Chondrocyte (in vitro differentiated cells): ENCODE measurements around the gene ZDHHC5. TPM values are rescaled to one million over a fixed set of nuclear protein-coding genes. Genes with fewer than 3 reads are reported as not detected.

Experiments
- DNase-seq: peaks from one replicate; pipeline ENCODE4 v3.0.0; 2021; ENCODE audit warnings: mixed read lengths, low spot score
- H3K27ac Mint-ChIP-seq: one replicate; pipeline ENCODE4 v1.8.0; 2021; ENCODE audit warnings: mild to moderate bottlenecking, moderate library complexity, mixed read lengths; ENCODE audit not compliant: unreplicated experiment
- H3K27me3 Mint-ChIP-seq: 2 replicates; pipeline ENCODE4 v1.8.0; 2021; ENCODE audit warnings: low read depth, mixed read lengths
- H3K36me3 Mint-ChIP-seq: 2 replicates; pipeline ENCODE4 v1.8.0; 2021; ENCODE audit warnings: low read depth, mixed read lengths
- H3K4me1 Mint-ChIP-seq: 2 replicates; pipeline ENCODE4 v1.8.0; 2021; ENCODE audit warnings: low read depth, mild to moderate bottlenecking, mixed read lengths
- H3K4me3 Mint-ChIP-seq: one replicate; pipeline ENCODE4 v1.8.0; 2021; ENCODE audit warnings: mild to moderate bottlenecking, moderate library complexity, mixed read lengths; ENCODE audit not compliant: unreplicated experiment
- H3K9me3 Mint-ChIP-seq: 2 replicates; pipeline ENCODE4 v1.8.0; 2021; ENCODE audit warnings: low read depth, mixed read lengths
- CTCF ChIP-seq: fragments of 200-600 bp; sonication (generic); IDR thresholded peaks from 2 replicates; pipeline ENCODE4 v1.5.0; 2021; ENCODE audit warnings: antibody characterized with exemption, mild to moderate bottlenecking, moderate library complexity
- total RNA-seq: library from RNA; stranded (reverse); gene quantifications from 3 replicates; pipeline ENCODE4 v1.2.1, GENCODE V29; 2021

Gene ZDHHC5
- total RNA-seq, 1 donor from 2014 or later, result 57.4 TPM

- H3K27me3 Mint-ChIP-seq, result no peaks in the 10 kb centered on the region
- DNase-seq, result no peak
- no peak for TF ChIP-seq CTCF
- H3K27ac Mint-ChIP-seq, result no peak overlapping the region
- peaks cover 7% of the 10 kb centered on the region for H3K36me3 Mint-ChIP-seq
- H3K4me1 Mint-ChIP-seq, result peaks cover 4% of the 10 kb centered on the region
- no peaks in the 10 kb centered on the region for H3K9me3 Mint-ChIP-seq
- no peak overlapping the region for H3K4me3 Mint-ChIP-seq
Observed at GRCh38 chr11:57735619-57736298, 67.8 kb downstream of the ZDHHC5 start.

- peak; percentile 99 for DNase-seq
- no peaks in the 10 kb centered on the region for H3K27me3 Mint-ChIP-seq
- H3K36me3 Mint-ChIP-seq, result peaks cover 19% of the 10 kb centered on the region
- TF ChIP-seq CTCF, result no peak
- peak within 1 kb of the TSS; percentile 99 for H3K4me3 Mint-ChIP-seq
- H3K27ac Mint-ChIP-seq, result peak within 1 kb of the TSS; percentile 97
- no peaks in the 10 kb centered on the region for H3K9me3 Mint-ChIP-seq
- peaks cover 19% of the 10 kb centered on the region for H3K4me1 Mint-ChIP-seq
Observed at GRCh38 chr11:57741132-57742086, 73.5 kb downstream of the ZDHHC5 start, which contains the start of gene SELENOH. Gene SELENOH, plus strand, starts transcription at chr11:57741491. Its CDS starts 105 bp downstream, at chr11:57741596.

- Mint-ChIP-seq H3K4me3 (peak overlapping the region; percentile 99), H3K27ac (peak overlapping the region; percentile 97), H3K27me3 (no peaks in the 10 kb centered on the region), H3K36me3 (peaks cover 19% of the 10 kb centered on the region), H3K9me3 (no peaks in the 10 kb centered on the region), H3K4me1 (peaks cover 19% of the 10 kb centered on the region)
- no peak for TF ChIP-seq CTCF
- DNase-seq, result no peak
Observed at GRCh38 chr11:57742087-57742452, 74.2 kb downstream of the ZDHHC5 start.

- H3K4me3 Mint-ChIP-seq, result no peak overlapping the region
- peaks cover 19% of the 10 kb centered on the region for H3K4me1 Mint-ChIP-seq
Observed at GRCh38 chr11:57744357-57744756, 76.4 kb downstream of the ZDHHC5 start.

More at GRCh38 chr11:57744357-57744756, 76.4 kb downstream of the ZDHHC5 start:
- H3K36me3 Mint-ChIP-seq, result peaks cover 12% of the 10 kb centered on the region
- H3K27ac Mint-ChIP-seq, result no peak overlapping the region
- H3K27me3 Mint-ChIP-seq, result no peaks in the 10 kb centered on the region
- DNase-seq, result no peak
- no peak for TF ChIP-seq CTCF
- no peaks in the 10 kb centered on the region for H3K9me3 Mint-ChIP-seq
